HepG2 (cell line): ENCODE measurements around the gene SNHG17. TPM values are rescaled to one million over a fixed set of nuclear protein-coding genes. Genes with fewer than 3 reads are reported as not detected.

Source experiments
- CENPT ChIP-seq: sonication (generic); formaldehyde crosslinking; IDR thresholded peaks from 2 replicates; pipeline ENCODE4 v1.8.0; 2022; ENCODE audit warnings: low read depth, mild to moderate bottlenecking, moderate library complexity, missing genetic modification reagents
- HNRNPK ChIP-seq: fragments of 200-400 bp; formaldehyde crosslinking; IDR thresholded peaks from 2 replicates; pipeline ENCODE4 v1.6.1; 2018; ENCODE audit warnings: low read length, low read depth, moderate library complexity, mild to moderate bottlenecking; ENCODE audit not compliant: poor library complexity, severe bottlenecking
- MEIS2 ChIP-seq: sonication (generic); formaldehyde crosslinking; IDR thresholded peaks from 2 replicates; pipeline ENCODE4 v1.9.0; 2021; ENCODE audit warnings: mild to moderate bottlenecking, missing genetic modification reagents
- TCF12 ChIP-seq, 2 experiments: fragments of 450-650 bp in 1 of 2; sonication (generic) in 1 of 2; formaldehyde crosslinking in 1 of 2; IDR thresholded peaks; 2 replicates each; pipeline versions ENCODE4 v1.6.1 to v1.8.0; 2017 to 2022; ENCODE audit warnings: antibody characterized with exemption in 1 of 2, mild to moderate bottlenecking in 1 of 2, missing genetic modification reagents in 1 of 2, moderate library complexity in 1 of 2
- TEAD2 ChIP-seq: sonication (generic); formaldehyde crosslinking; IDR thresholded peaks from 2 replicates; pipeline ENCODE4 v1.9.0; 2021; ENCODE audit warnings: missing genetic modification reagents
- THAP9 ChIP-seq: sonication (generic); formaldehyde crosslinking; IDR thresholded peaks from 2 replicates; pipeline ENCODE4; 2020; ENCODE audit warnings: missing genetic modification reagents, mild to moderate bottlenecking, borderline replicate concordance
- ZBTB34 ChIP-seq: sonication (generic); formaldehyde crosslinking; IDR thresholded peaks from 2 replicates; pipeline ENCODE4 v1.8.0; 2022; ENCODE audit warnings: mild to moderate bottlenecking, missing genetic modification reagents
- ZBTB46 ChIP-seq: sonication (generic); formaldehyde crosslinking; IDR thresholded peaks from 2 replicates; pipeline ENCODE4 v1.4.0; 2020; ENCODE audit warnings: mild to moderate bottlenecking, missing genetic modification reagents, borderline replicate concordance
- ZBTB7B ChIP-seq: sonication (generic); formaldehyde crosslinking; IDR thresholded peaks from 2 replicates; pipeline ENCODE4 v1.4.0; 2020; ENCODE audit warnings: missing genetic modification reagents
- ZNF30 ChIP-seq: sonication (generic); formaldehyde crosslinking; IDR thresholded peaks from 2 replicates; pipeline ENCODE4 v1.5.0; 2020; ENCODE audit warnings: mild to moderate bottlenecking, missing genetic modification reagents
- ZNF644 ChIP-seq: IDR thresholded peaks from 2 replicates; pipeline ENCODE4 v1.6.1; 2016; ENCODE audit warnings: low read depth
- ZNF737 ChIP-seq: sonication (generic); formaldehyde crosslinking; IDR thresholded peaks from 2 replicates; pipeline ENCODE4 v1.5.0; 2020; ENCODE audit warnings: missing genetic modification reagents, mild to moderate bottlenecking, borderline replicate concordance
- polyA plus RNA-seq, 8 experiments: library from polyadenylated mRNA; depleted of rRNA in 3 of 8; stranded (reverse) in 7 of 8; unstranded in 1 of 8; fragments of >200 nt; fragmentation: Illumina TruSeq in 4 of 8; extraction: Trizol in 4 of 8; gene quantifications; 2 replicates each; pipeline versions ENCODE4 v1.2.1 to v1.2.3, GENCODE V29; 2011 to 2016; ENCODE audit warnings: low read depth in 4 of 8, missing spikeins in 1 of 8, mixed read lengths in 1 of 8; ENCODE audit not compliant: insufficient read depth in 1 of 8
- total RNA-seq, 5 experiments: library from RNA; depleted of rRNA; stranded (reverse); fragments of >200 nt; fragmentation: Illumina TruSeq; extraction: Trizol; gene quantifications; 2 replicates each; pipeline ENCODE4 v1.2.3, GENCODE V29; 2016; ENCODE audit warnings: low read depth in 1 of 5
- TF ChIP-seq, protein P1 (sequence below): sonication (generic); formaldehyde crosslinking; IDR thresholded peaks from 2 replicates; pipeline ENCODE4 v1.5.0; 2020; ENCODE audit warnings: mild to moderate bottlenecking, missing genetic modification reagents, moderate library complexity
- TF ChIP-seq, protein P2 (sequence below): sonication (generic); formaldehyde crosslinking; IDR thresholded peaks from 2 replicates; pipeline ENCODE4 v1.4.0; 2020; ENCODE audit warnings: low read depth, missing genetic modification reagents

SNHG17 gene
- total and polyA plus RNA-seq, 2 of the 13 experiments (the other 11 are each of a cell fraction or from before 2014, with no cell fraction given), result 26.2 to 41.2 TPM

DNA sequence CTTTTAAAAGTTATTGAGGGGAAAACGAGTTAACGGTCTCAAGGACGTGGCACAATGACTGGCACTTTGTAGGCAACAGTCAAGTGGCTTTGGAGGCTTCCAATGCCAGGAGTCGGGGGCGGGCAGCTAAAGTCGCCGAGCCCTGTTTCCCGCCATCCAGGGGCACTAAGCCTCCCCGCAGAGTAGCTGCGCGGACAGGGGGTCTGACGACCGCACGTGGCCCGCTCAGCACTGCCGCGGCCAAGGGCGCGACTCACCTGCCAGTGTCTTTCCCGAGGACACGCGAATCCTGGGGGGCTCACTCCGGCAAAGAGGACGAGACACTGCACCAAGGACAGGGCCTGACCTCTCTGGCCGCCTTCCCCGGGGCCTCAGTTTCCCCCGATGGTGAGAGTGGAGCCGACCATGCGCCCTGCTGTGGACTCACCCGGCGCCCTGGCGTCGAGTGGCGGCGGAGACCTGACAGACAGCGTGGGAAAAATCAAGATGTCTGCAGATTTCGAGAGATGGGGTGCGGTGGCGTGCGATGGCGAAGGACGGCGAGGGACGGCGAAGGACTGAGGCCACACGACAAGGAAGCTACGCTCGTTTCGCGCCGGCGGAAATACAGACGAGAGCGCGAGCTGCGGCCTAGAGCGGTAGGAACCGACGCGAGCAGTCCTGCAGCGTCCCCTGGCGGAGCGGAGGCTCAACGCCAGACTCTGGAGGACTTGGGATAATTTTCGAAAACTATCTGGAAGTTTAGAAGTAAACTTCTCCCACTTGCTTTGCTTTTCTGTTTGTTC, at the start of gene SNHG17 (continued):
- no peak for TF ChIP-seq HNRNPK
- TF ChIP-seq ZBTB46 (CRISPR knock-in tag), result 0 out of 2 replicates have a peak, but pooled peaks have one; percentile 96
- peak; percentile 93 for TF ChIP-seq TEAD2
- TF ChIP-seq MEIS2 (CRISPR knock-in tag), result peak; percentile 98
- peak; percentile 92; the same call in 1 of the 2 replicates for TF ChIP-seq ZBTB34 (CRISPR knock-in tag)
- no peak for TF ChIP-seq TCF12 (IDR thresholded peaks at IDR 0.05)
- TF ChIP-seq TCF12 (CRISPR knock-in tag; IDR thresholded peaks at IDR 0.05), result peak; percentile 81; the same call in 1 of the 2 replicates
- TF ChIP-seq, protein P1, sequence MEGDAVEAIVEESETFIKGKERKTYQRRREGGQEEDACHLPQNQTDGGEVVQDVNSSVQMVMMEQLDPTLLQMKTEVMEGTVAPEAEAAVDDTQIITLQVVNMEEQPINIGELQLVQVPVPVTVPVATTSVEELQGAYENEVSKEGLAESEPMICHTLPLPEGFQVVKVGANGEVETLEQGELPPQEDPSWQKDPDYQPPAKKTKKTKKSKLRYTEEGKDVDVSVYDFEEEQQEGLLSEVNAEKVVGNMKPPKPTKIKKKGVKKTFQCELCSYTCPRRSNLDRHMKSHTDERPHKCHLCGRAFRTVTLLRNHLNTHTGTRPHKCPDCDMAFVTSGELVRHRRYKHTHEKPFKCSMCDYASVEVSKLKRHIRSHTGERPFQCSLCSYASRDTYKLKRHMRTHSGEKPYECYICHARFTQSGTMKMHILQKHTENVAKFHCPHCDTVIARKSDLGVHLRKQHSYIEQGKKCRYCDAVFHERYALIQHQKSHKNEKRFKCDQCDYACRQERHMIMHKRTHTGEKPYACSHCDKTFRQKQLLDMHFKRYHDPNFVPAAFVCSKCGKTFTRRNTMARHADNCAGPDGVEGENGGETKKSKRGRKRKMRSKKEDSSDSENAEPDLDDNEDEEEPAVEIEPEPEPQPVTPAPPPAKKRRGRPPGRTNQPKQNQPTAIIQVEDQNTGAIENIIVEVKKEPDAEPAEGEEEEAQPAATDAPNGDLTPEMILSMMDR (CRISPR knock-in tag), result peak; percentile 100
- TF ChIP-seq ZNF737 (CRISPR knock-in tag), result peak; percentile 99
- peak; percentile 99 for TF ChIP-seq ZNF30
- TF ChIP-seq ZBTB7B (CRISPR knock-in tag), result peak; percentile 97
- peak; percentile 96 for TF ChIP-seq THAP9 (CRISPR knock-in tag)
- TF ChIP-seq, protein P2, sequence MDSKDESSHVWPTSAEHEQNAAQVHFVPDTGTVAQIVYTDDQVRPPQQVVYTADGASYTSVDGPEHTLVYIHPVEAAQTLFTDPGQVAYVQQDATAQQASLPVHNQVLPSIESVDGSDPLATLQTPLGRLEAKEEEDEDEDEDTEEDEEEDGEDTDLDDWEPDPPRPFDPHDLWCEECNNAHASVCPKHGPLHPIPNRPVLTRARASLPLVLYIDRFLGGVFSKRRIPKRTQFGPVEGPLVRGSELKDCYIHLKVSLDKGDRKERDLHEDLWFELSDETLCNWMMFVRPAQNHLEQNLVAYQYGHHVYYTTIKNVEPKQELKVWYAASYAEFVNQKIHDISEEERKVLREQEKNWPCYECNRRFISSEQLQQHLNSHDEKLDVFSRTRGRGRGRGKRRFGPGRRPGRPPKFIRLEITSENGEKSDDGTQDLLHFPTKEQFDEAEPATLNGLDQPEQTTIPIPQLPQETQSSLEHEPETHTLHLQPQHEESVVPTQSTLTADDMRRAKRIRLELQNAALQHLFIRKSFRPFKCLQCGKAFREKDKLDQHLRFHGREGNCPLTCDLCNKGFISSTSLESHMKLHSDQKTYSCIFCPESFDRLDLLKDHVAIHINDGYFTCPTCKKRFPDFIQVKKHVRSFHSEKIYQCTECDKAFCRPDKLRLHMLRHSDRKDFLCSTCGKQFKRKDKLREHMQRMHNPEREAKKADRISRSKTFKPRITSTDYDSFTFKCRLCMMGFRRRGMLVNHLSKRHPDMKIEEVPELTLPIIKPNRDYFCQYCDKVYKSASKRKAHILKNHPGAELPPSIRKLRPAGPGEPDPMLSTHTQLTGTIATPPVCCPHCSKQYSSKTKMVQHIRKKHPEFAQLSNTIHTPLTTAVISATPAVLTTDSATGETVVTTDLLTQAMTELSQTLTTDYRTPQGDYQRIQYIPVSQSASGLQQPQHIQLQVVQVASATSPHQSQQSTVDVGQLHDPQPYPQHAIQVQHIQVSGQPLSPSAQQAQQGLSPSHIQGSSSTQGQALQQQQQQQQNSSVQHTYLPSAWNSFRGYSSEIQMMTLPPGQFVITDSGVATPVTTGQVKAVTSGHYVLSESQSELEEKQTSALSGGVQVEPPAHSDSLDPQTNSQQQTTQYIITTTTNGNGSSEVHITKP (CRISPR knock-in tag), result peak; percentile 89
- TF ChIP-seq ZNF644 (CRISPR knock-in tag), result peak; percentile 80
- peak; percentile 94; the same call in 1 of the 2 replicates for TF ChIP-seq CENPT (CRISPR knock-in tag)
